Trophoblast cell (in vitro differentiated cells and primary cell): Measurements from ENCODE around the gene ASTN2.

Experiments used
- DNase-seq, 2 donors: peaks; one replicate each; pipeline ENCODE4 v3.0.0-alpha.2; 2016
- H2AFZ ChIP-seq: 2 replicates; pipeline ENCODE4 v1.6.1; 2013; ENCODE audit warnings: low read length, moderate library complexity, mild to moderate bottlenecking; ENCODE audit not compliant: insufficient read depth, poor library complexity
- H2AK5ac ChIP-seq: 2 replicates; pipeline ENCODE4 v1.6.1; 2013; ENCODE audit warnings: mild to moderate bottlenecking, low read length
- H2BK120ac ChIP-seq: 2 replicates; pipeline ENCODE4 v1.6.1; 2013; ENCODE audit warnings: low read length, mild to moderate bottlenecking, moderate library complexity; ENCODE audit not compliant: insufficient read depth, poor library complexity
- H2BK12ac ChIP-seq: 2 replicates; pipeline ENCODE4 v1.6.1; 2013; ENCODE audit warnings: mild to moderate bottlenecking, low read length, moderate library complexity
- H2BK5ac ChIP-seq: 2 replicates; pipeline ENCODE4 v1.6.1; 2013; ENCODE audit warnings: low read length, low read depth, moderate library complexity, mild to moderate bottlenecking; ENCODE audit not compliant: poor library complexity
- H3K14ac ChIP-seq: 2 replicates; pipeline ENCODE4 v1.6.1; 2013; ENCODE audit warnings: mild to moderate bottlenecking, low read length
- H3K18ac ChIP-seq: 2 replicates; pipeline ENCODE4 v1.6.1; 2013; ENCODE audit warnings: mild to moderate bottlenecking, low read length
- H3K23ac ChIP-seq: 2 replicates; pipeline ENCODE4 v1.6.1; 2013; ENCODE audit warnings: low read length
- H3K27ac ChIP-seq: 2 replicates; pipeline ENCODE4 v1.5.1; 2013; ENCODE audit warnings: low read depth, mild to moderate bottlenecking, inconsistent platforms, low read length, moderate library complexity
- H3K27me3 ChIP-seq: 2 replicates; pipeline ENCODE4 v1.6.1; 2013; ENCODE audit warnings: inconsistent platforms, mild to moderate bottlenecking, low read length, moderate library complexity; ENCODE audit not compliant: insufficient read depth
- H3K36me3 ChIP-seq, 2 experiments: 1 replicate in 1 of 2; 2 replicates in 1 of 2; pipeline ENCODE4 v1.6.1; 2013; ENCODE audit warnings: low read length in 2 of 2, mild to moderate bottlenecking in 2 of 2, moderate library complexity in 1 of 2; ENCODE audit not compliant: insufficient read depth in 2 of 2, control insufficient read depth in 1 of 2
- H3K4ac ChIP-seq: 2 replicates; pipeline ENCODE4 v1.6.1; 2013; ENCODE audit warnings: low read depth, mild to moderate bottlenecking, low read length, moderate library complexity
- H3K4me1 ChIP-seq, 2 experiments: 1 replicate in 1 of 2; 2 replicates in 1 of 2; pipeline ENCODE4 v1.6.1; 2013; ENCODE audit warnings: low read length in 2 of 2, mild to moderate bottlenecking in 2 of 2, moderate library complexity in 1 of 2; ENCODE audit not compliant: insufficient read depth in 2 of 2, control insufficient read depth in 1 of 2
- H3K4me2 ChIP-seq: 2 replicates; pipeline ENCODE4 v1.6.1; 2013; ENCODE audit warnings: inconsistent platforms, mild to moderate bottlenecking, low read length, moderate library complexity
- H3K4me3 ChIP-seq: 2 replicates; pipeline ENCODE4 v1.5.1; 2013; ENCODE audit warnings: mild to moderate bottlenecking, low read depth, low read length, inconsistent platforms
- H3K79me1 ChIP-seq: one replicate; pipeline ENCODE4 v1.6.1; 2013; ENCODE audit warnings: low read length
- H3K79me2 ChIP-seq: 2 replicates; pipeline ENCODE4 v1.6.1; 2013; ENCODE audit warnings: low read length, mild to moderate bottlenecking; ENCODE audit not compliant: control insufficient read depth, insufficient read depth, poor library complexity
- H3K9ac ChIP-seq: 2 replicates; pipeline ENCODE4 v1.6.1; 2013; ENCODE audit warnings: mild to moderate bottlenecking, low read length
- H3K9me3 ChIP-seq: 2 replicates; pipeline ENCODE4 v1.6.1; 2013; ENCODE audit warnings: low read depth, mild to moderate bottlenecking, control low read depth, inconsistent platforms, low read length; ENCODE audit not compliant: insufficient read depth
- H4K12ac ChIP-seq: 2 replicates; pipeline ENCODE4 v1.6.1; 2013; ENCODE audit warnings: low read depth, mild to moderate bottlenecking, low read length, moderate library complexity
- H4K8ac ChIP-seq: 2 replicates; pipeline ENCODE4 v1.6.1; 2013; ENCODE audit warnings: low read depth, mild to moderate bottlenecking, low read length, moderate library complexity
- H4K91ac ChIP-seq: one replicate; pipeline ENCODE4 v1.6.1; 2013; ENCODE audit warnings: low read depth, mild to moderate bottlenecking, low read length, moderate library complexity
- WGBS: extraction: QIAGEN DNeasy Blood & Tissue Kit; methylation state at CpG from one replicate; pipeline ENCODE4 v1.1.7; 2013; ENCODE audit warnings: missing lambda C conversion rate; ENCODE audit not compliant: insufficient read length, insufficient coverage; ENCODE audit errors: extremely low coverage; 5-methylcytosine and 5-hydroxymethylcytosine counted together

Gene ASTN2

GRCh38 chr9:117180896-117181445 lies 233.9 kb downstream of the ASTN2 start:
- no peak overlapping the region for H2BK12ac ChIP-seq
- H2BK120ac ChIP-seq = no peak overlapping the region
- H2BK5ac ChIP-seq = peak overlapping the region; percentile 43
- no peaks in the 10 kb centered on the region for H3K27me3 ChIP-seq
- H3K9ac ChIP-seq = no peak overlapping the region
- H4K8ac ChIP-seq = no peak overlapping the region
- H3K14ac ChIP-seq = no peak overlapping the region
- no peaks in the 10 kb centered on the region for H3K36me3 ChIP-seq
- no peak overlapping the region for H3K23ac ChIP-seq
- no peak overlapping the region for H4K91ac ChIP-seq
- H3K4me3 ChIP-seq = no peak overlapping the region
- peaks cover 1% of the 10 kb centered on the region for H3K9me3 ChIP-seq
- peak; percentile 93 to 97 for DNase-seq
- no peak overlapping the region for H4K12ac ChIP-seq
- whole genome bisulfite sequencing = no CpG with 5 or more reads among the region's 2 CpGs
- H3K79me2 ChIP-seq = no peaks in the 10 kb centered on the region
- peaks cover 14 to 20% of the 10 kb centered on the region in 2 experiments for H3K4me1 ChIP-seq
- H3K27ac ChIP-seq = peak overlapping the region; percentile 61
- no peak overlapping the region for H2AFZ ChIP-seq
- no peak overlapping the region for H2AK5ac ChIP-seq
- H3K4ac ChIP-seq = no peak overlapping the region
- no peak overlapping the region for H3K4me2 ChIP-seq
- peak overlapping the region; percentile 16 for H3K18ac ChIP-seq
- H3K79me1 ChIP-seq = peaks cover 9% of the 10 kb centered on the region

- Histone ChIP-seq H3K27me3 (no peaks in the 10 kb centered on the region), H3K4me2 (no peak overlapping the region), H2BK120ac (no peak overlapping the region), H3K9me3 (peaks cover 1% of the 10 kb centered on the region), H2AFZ (no peak overlapping the region), H2AK5ac (no peak overlapping the region), H3K27ac (no peak overlapping the region), H4K12ac (no peak overlapping the region), H3K79me1 (peaks cover 6% of the 10 kb centered on the region), H3K36me3 (no peaks in the 10 kb centered on the region), H3K4me1 (peaks cover 11 to 12% of the 10 kb centered on the region in 2 experiments), H3K79me2 (no peaks in the 10 kb centered on the region), H4K91ac (no peak overlapping the region), H2BK5ac (no peak overlapping the region), H3K23ac (no peak overlapping the region), H3K18ac (no peak overlapping the region), H2BK12ac (peak overlapping the region; percentile 9), H4K8ac (no peak overlapping the region), H3K14ac (no peak overlapping the region), H3K4ac (no peak overlapping the region), H3K4me3 (no peak overlapping the region), H3K9ac (no peak overlapping the region)
- WGBS = no CpG with 5 or more reads among the region's 5 CpGs
- DNase-seq = no peak
These were observed 236.1 kb downstream of the ASTN2 start for GRCh38 chr9:117178596-117179375.

DNA sequence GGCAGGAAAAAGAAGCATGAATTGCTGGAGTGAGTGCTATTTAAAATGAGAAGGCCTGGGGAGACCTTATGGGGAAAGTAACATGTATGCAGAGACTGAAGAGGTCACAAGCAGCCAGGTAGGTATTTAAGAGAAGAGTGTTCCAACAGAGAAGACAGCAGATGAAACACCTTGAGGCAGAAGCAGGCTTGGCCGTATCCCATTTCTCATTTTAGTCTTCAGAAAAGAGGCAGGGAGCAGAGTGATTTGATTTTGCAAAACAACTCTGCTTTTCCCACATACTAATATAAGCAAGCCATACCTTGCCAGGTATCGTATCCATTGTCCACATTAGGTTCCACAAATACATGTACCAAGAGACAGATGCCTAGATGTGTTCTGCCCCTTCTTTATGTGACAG lies 244.3 kb downstream of the ASTN2 start:
- Histone ChIP-seq H4K12ac (no peak overlapping the region), H2BK5ac (no peak overlapping the region), H3K14ac (no peak overlapping the region), H3K4me3 (no peak overlapping the region), H3K4me1 (no peaks in the 10 kb centered on the region), H3K27ac (no peak overlapping the region), H3K9ac (no peak overlapping the region), H4K91ac (no peak overlapping the region), H3K36me3 (no peaks in the 10 kb centered on the region), H2BK120ac (no peak overlapping the region), H3K23ac (no peak overlapping the region), H2AK5ac (no peak overlapping the region), H2AFZ (no peak overlapping the region), H3K4me2 (no peak overlapping the region), H3K79me2 (no peaks in the 10 kb centered on the region), H3K9me3 (no peaks in the 10 kb centered on the region), H3K79me1 (no peaks in the 10 kb centered on the region), H3K27me3 (no peaks in the 10 kb centered on the region), H3K4ac (no peak overlapping the region), H3K18ac (no peak overlapping the region), H4K8ac (no peak overlapping the region), H2BK12ac (no peak overlapping the region)
- no CpG with 5 or more reads among the region's 2 CpGs for WGBS
- DNase-seq = no peak

GRCh38 chr9:117169089-117169621 lies 245.7 kb downstream of the ASTN2 start:
- no peak overlapping the region for H3K14ac ChIP-seq
- H3K36me3 ChIP-seq = no peaks in the 10 kb centered on the region
- H2BK12ac ChIP-seq = no peak overlapping the region
- H3K4ac ChIP-seq = no peak overlapping the region
- H3K79me2 ChIP-seq = no peaks in the 10 kb centered on the region
- H3K23ac ChIP-seq = no peak overlapping the region
- H3K9ac ChIP-seq = no peak overlapping the region
- no peak overlapping the region for H4K12ac ChIP-seq
- DNase-seq = no peak
- H3K27me3 ChIP-seq = no peaks in the 10 kb centered on the region
- no peaks in the 10 kb centered on the region for H3K4me1 ChIP-seq
- no peak overlapping the region for H2AK5ac ChIP-seq
- no peak overlapping the region for H2BK120ac ChIP-seq
- H3K79me1 ChIP-seq = no peaks in the 10 kb centered on the region
- H4K8ac ChIP-seq = no peak overlapping the region
- no peak overlapping the region for H3K4me2 ChIP-seq
- no peak overlapping the region for H3K27ac ChIP-seq
- H3K4me3 ChIP-seq = no peak overlapping the region
- no peak overlapping the region for H3K18ac ChIP-seq
- no peak overlapping the region for H2AFZ ChIP-seq
- WGBS = no CpG with 5 or more reads among the region's 4 CpGs
- no peaks in the 10 kb centered on the region for H3K9me3 ChIP-seq
- no peak overlapping the region for H2BK5ac ChIP-seq
- no peak overlapping the region for H4K91ac ChIP-seq
